ENCODE results near the gene SMIM41.

- TF ChIP-seq CTCF (IDR thresholded peaks at IDR 0.05 in 4 of 5, conservative IDR thresholded peaks at IDR 0.05 in 1 of 5) (no peak), POLR2A (IDR thresholded peaks at IDR 0.05) (no peak)
Measured at GRCh38 chr12:52063082-52063924, 16.2 kb upstream of the SMIM41 start.
